NCI-H128 (cell line): Measurements from ENCODE around the gene CDADC1.
"Not testable (repeated sequence)": the region's sequence is repeated elsewhere in the genome, so short reads cannot be mapped to it uniquely, and the experiment has no call there.

Experiments used
- DNase-seq: peaks from one replicate; lab custom pipeline; 2025; ENCODE audit not compliant: unreplicated experiment; lab: John Stamatoyannopoulos, UW

Gene CDADC1

GRCh38 chr13:49292742-49293486 lies 45.2 kb downstream of the CDADC1 start:
- DNase-seq = no peak

DNA sequence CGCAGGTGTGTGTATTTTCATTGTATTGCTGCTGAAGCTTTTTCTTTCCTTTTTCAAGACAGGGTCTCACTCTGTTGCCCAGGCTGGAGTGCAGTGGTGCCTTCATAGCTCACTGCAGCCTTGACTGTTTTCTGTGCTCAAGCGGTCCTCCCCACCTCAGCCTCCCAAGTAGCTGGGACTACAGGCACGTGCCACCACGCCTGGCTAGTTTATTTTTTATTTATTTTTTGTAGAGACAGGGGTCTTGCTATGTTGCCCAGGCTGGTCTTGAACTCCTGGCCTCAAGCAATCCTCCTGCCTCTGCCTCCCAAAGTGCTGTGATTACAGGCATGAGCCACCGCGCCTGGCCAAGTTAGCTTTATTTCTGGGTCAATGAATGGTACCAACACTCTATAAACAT lies 47.0 kb downstream of the CDADC1 start:
- not testable (repeated sequence) for DNase-seq

GRCh38 chr13:49295244-49295643 lies 47.5 kb downstream of the CDADC1 start:
- no peak for DNase-seq

- no peak for DNase-seq
These were observed 48.9 kb downstream of the CDADC1 start for GRCh38 chr13:49296659-49297058.

DNA sequence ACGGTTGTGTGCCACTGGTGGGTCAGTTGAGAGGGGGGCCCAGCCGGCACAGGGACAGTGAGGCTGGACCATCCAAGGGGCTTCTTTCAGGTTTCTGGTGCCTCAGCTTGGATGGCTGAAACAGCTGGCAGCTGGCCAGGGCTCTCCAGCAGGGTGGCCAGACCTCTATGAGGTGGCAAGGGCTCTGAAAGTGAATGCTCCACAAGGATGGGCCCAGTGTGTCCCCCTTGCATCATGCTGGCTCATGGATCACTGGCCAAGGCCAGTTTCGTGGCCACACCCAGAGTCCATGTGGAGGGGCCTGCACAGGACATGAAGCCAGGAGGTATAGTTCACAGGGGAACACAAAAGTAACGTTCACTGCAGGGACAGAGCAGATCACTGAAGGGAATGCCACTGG lies 49.6 kb downstream of the CDADC1 start:
- DNase-seq = no peak

DNA sequence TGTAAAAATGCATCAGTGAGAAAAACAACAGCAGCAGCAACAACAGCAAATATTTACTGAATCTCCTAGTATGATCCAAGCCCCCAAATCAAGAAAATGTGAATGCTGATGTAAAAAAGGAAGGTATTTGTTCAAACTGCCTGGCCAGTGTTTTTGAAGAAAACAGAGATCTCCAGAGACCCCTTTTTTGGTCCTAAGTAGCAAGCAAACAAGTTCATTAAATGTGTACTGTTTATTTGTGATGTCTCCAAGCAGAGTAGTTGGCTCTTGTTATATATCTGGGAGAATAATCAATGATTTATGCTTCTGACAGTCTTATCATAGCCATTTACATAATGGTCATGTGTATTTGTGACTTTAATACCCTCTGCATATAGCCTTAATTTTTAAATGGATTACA lies 50.7 kb downstream of the CDADC1 start:
- DNase-seq = no peak

DNA sequence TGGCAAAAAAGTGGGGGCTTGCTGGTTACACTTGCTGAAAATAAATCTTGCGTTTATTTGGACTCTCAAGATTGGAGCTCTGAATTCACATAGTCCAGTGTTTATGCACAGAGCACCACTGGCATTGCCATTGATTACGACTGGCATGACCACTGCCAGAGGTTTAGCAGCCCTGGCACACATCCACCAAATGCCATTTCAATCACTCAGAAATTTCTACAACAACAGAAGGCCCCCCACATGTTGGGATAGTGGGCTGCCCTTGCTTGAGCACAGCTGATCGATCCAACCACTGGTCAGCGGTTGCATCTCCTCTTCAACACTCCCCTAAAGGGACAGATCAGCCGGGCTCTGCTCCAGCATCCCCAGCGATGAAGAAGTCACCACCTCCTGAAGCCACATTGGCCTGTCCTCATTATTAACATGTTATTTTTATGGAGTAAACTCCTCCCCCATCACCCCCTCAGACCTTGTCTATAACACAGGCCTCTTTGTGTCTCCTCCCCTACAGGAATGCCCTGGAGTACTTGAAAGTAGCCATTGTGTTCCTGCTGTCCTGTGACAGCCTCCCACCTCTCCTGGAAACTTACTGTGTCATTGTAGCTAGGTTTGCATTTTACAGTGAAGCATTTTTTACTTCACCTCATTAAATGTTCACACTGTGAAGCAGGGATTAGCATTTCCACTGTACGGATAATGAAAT lies 51.3 kb downstream of the CDADC1 start:
- DNase-seq = no peak

DNA sequence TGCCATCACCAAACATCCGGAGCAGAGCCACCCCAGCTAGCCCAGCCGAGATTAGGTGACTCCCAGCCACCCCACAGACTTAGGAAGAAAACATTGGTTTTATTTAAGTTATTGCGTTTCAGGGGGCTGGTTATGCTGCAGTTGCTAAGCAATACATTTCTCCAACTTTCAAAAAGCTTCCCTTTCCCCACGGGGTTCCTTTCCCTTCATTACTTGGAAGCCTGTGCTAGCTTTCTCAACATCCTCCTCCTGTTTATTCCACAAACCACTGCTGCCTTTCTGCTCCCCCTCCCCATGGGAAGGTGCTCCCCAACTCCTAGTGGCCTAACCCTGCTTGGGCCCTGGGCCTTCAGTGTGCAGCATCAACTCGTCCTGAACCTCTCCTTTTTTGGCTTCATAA lies 52.6 kb downstream of the CDADC1 start:
- DNase-seq = no peak

- DNase-seq = peak; percentile 6
These were observed 53.2 kb downstream of the CDADC1 start for GRCh38 chr13:49300739-49301589.

GRCh38 chr13:49302222-49302621 lies 54.5 kb downstream of the CDADC1 start:
- DNase-seq = no peak

- DNase-seq = no peak
These were observed 55.1 kb downstream of the CDADC1 start for GRCh38 chr13:49302817-49303216.

- no peak for DNase-seq
These were observed 56.0 kb downstream of the CDADC1 start for GRCh38 chr13:49303533-49304252.

GRCh38 chr13:49304356-49304755 lies 56.6 kb downstream of the CDADC1 start:
- DNase-seq = no peak

GRCh38 chr13:49304763-49305700 lies 57.3 kb downstream of the CDADC1 start:
- DNase-seq = no peak

DNA sequence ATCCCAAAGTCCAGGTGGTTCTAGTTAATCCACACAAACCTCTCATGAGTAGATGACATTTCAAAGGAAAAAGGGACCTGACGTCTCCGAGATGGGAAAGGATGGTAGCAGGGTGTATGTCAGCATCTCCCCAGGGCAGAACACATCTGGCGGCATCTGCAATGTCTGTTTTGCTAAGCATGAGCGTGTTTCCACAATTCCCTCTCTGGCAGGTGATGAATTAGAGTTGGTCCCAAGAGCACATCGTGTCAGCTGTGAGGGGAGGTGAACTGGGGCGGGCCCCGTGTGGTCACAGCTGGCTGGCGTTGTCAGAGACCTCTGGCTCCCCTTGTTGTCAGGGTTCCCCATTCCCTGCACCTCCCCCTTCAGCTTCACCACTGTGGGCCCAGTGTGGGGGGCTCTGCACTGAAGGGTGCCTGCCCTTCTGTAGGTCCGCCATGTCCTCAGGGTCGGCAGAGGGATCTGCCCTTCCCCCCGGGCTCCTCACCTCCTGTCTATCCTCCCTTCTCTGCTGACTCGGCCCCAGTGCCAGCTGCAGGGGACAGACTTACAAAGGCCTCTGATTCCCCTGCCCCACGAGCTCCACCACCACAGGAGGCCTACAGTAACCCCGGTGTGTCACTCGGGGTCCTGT lies 58.2 kb downstream of the CDADC1 start:
- DNase-seq = no peak

DNA sequence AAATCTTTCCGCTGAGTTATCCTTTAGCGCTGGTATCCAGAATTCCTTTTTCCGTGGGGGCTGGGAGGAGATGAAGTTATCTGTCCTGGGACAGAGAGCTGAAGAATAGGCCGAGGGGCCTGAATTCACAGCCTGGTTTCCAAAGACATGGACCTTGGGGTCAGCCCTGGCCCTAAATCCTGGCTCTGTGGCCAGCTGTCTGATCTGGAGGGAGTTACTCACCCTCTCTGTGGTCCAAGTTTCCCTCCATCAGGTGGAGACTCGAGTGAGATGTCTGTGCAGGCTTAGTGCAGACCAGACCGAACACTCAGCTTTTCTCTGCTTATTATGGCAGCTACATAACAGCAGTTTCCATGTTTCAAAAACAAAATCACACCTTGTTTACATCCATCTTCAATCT lies 59.6 kb downstream of the CDADC1 start:
- no peak for DNase-seq

GRCh38 chr13:49308097-49308875 lies 60.6 kb downstream of the CDADC1 start:
- DNase-seq = no peak

GRCh38 chr13:49308921-49309408 lies 61.2 kb downstream of the CDADC1 start:
- no peak for DNase-seq

DNA sequence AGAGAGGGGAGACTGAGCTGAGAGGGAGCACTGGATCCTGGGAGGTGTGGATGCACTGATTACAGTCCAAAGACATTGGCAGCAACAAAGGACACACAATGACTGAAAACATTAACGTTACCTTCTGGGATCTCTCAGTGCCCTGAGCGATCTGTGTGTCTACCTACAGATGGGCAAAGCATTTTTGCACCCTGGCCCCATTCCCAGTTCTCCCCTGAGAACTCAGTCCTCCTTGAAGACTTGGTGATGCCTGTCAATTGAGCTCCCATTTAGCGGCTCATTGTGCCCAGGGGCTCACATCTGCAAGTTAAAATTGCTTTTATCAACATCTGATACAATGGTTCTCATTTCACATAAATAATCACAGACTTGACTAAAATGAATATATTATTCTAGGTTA lies 62.5 kb downstream of the CDADC1 start:
- no peak for DNase-seq
